ENCODE measurements around the gene BSCL2. TPM values are rescaled to one million over a fixed set of nuclear protein-coding genes. Genes with fewer than 3 reads are reported as not detected.

Gene BSCL2
- total and polyA plus RNA-seq, 2 of the 13 experiments (the other 11 are each of a cell fraction or from before 2014, with no cell fraction given), result 19.5 to 21.1 TPM

GRCh38 chr11:62665075-62665598 lies 42.1 kb downstream of the BSCL2 start, which contains the start of the genes C11orf98 and CSKMT (continued):
- TF ChIP-seq TFDP2 (CRISPR knock-in tag; IDR thresholded peaks at IDR 0.05) (peak; percentile 40; the same call in 1 of the 2 replicates), IKZF4 (CRISPR knock-in tag; IDR thresholded peaks at IDR 0.05; ENCODE audit: borderline replicate concordance, low read depth, not compliant biosample characterization) (no peak), MED1 (CRISPR knock-in tag; IDR thresholded peaks at IDR 0.05) (peak; percentile 50; the same call in 1 of the 2 replicates), U2AF1 (optimal IDR thresholded peaks at IDR 0.05; ENCODE audit: low read depth, low read length) (peak; percentile 78), PHF20 (CRISPR knock-in tag; IDR thresholded peaks at IDR 0.05) (peak; percentile 62; the same call in 1 of the 2 replicates), KDM4B (CRISPR knock-in tag; IDR thresholded peaks at IDR 0.05) (no peak), AGO2 (optimal IDR thresholded peaks at IDR 0.05; ENCODE audit: low read depth, low read length) (peak; percentile 97), TIGD3 (CRISPR knock-in tag; IDR thresholded peaks at IDR 0.05; ENCODE audit: borderline replicate concordance) (0 out of 2 replicates have a peak, but pooled peaks have one; percentile 39), NFYC (CRISPR knock-in tag; IDR thresholded peaks at IDR 0.05) (peak; percentile 79), ZC3H4 (CRISPR knock-in tag; IDR thresholded peaks at IDR 0.05; ENCODE audit: borderline replicate concordance) (no peak), TRIM24 (CRISPR knock-in tag; IDR thresholded peaks at IDR 0.05) (no peak), RFXAP (CRISPR knock-in tag; IDR thresholded peaks at IDR 0.05; ENCODE audit: borderline replicate concordance) (peak; percentile 55; the same call in 1 of the 2 replicates), FOXK2 (IDR thresholded peaks at IDR 0.05) (no peak), ZNF576 (CRISPR knock-in tag; IDR thresholded peaks at IDR 0.05) (0 out of 2 replicates have a peak, but pooled peaks have one; percentile 32), ATF2 (CRISPR knock-in tag; IDR thresholded peaks at IDR 0.05) (peak; percentile 35; the same call in 1 of the 2 replicates), MAZ (IDR thresholded peaks at IDR 0.05; ENCODE audit: borderline replicate concordance, low read depth, low read length) (peak; percentile 65; the same call in 1 of the 2 replicates), MAZ (CRISPR knock-in tag; IDR thresholded peaks at IDR 0.05; ENCODE audit: low read depth) (peak; percentile 74), JARID2 (CRISPR knock-in tag; IDR thresholded peaks at IDR 0.05; ENCODE audit: insufficient replicate concordance) (peak; percentile 56), NFE2L1 (CRISPR knock-in tag; IDR thresholded peaks at IDR 0.05; ENCODE audit: borderline replicate concordance) (no peak), ZNF34 (CRISPR knock-in tag; IDR thresholded peaks at IDR 0.05; ENCODE audit: borderline replicate concordance) (peak; percentile 96; the same call in 1 of the 2 replicates), THRA (CRISPR knock-in tag; IDR thresholded peaks at IDR 0.05; ENCODE audit: borderline replicate concordance) (peak; percentile 52), KDM3A (CRISPR knock-in tag; IDR thresholded peaks at IDR 0.05; ENCODE audit: low read depth) (0 out of 2 replicates have a peak, but pooled peaks have one; percentile 4)

Data from HepG2 (cell line).